Measurements from ENCODE around the gene TTC28.

The TTC28 gene

GRCh38 chr22:27993774-27994350 is 685.8 kb downstream of the TTC28 start:
- no peaks in the 10 kb centered on the region for H3K9me3 ChIP-seq (ENCODE audit: insufficient read depth, low read length)
- H3K4me3 ChIP-seq (ENCODE audit: insufficient read length, low read depth): no peak overlapping the region
- TF ChIP-seq SUZ12 (IDR thresholded peaks at IDR 0.05; ENCODE audit: extremely low read depth, insufficient read depth, insufficient read length): no peak
- no peak for TF ChIP-seq YY1 (IDR thresholded peaks at IDR 0.05; ENCODE audit: insufficient read depth, insufficient read length)
- no peak for TF ChIP-seq ZNF274 (IDR thresholded peaks at IDR 0.05; ENCODE audit: low read depth, low read length)
- no peak overlapping the region for H3K9ac ChIP-seq (ENCODE audit: insufficient read length, low read depth)
- peaks cover 7% of the 10 kb centered on the region for H3K36me3 ChIP-seq (ENCODE audit: insufficient read depth, insufficient read length, low read length)
- peaks cover 13% of the 10 kb centered on the region for H3K4me1 ChIP-seq (ENCODE audit: insufficient read depth, insufficient read length)
- DNase-seq (ENCODE audit: low read depth, low spot score): no peak
- no peaks in the 10 kb centered on the region for H3K27me3 ChIP-seq (ENCODE audit: insufficient read depth, insufficient read length)

GRCh38 chr22:27993201-27993635 is 686.4 kb downstream of the TTC28 start:
- H3K4me3 ChIP-seq (ENCODE audit: insufficient read length, low read depth): no peak overlapping the region
- H3K4me1 ChIP-seq (ENCODE audit: insufficient read depth, insufficient read length): peaks cover 13% of the 10 kb centered on the region
- H3K27me3 ChIP-seq (ENCODE audit: insufficient read depth, insufficient read length): no peaks in the 10 kb centered on the region
- H3K9me3 ChIP-seq (ENCODE audit: insufficient read depth, low read length): no peaks in the 10 kb centered on the region
- DNase-seq (ENCODE audit: low read depth, low spot score): no peak
- TF ChIP-seq ZNF274 (IDR thresholded peaks at IDR 0.05; ENCODE audit: low read depth, low read length) (no peak), SUZ12 (IDR thresholded peaks at IDR 0.05; ENCODE audit: extremely low read depth, insufficient read depth, insufficient read length) (no peak), YY1 (IDR thresholded peaks at IDR 0.05; ENCODE audit: insufficient read depth, insufficient read length) (no peak)
- H3K9ac ChIP-seq (ENCODE audit: insufficient read length, low read depth): peak overlapping the region; percentile 17
- H3K36me3 ChIP-seq (ENCODE audit: insufficient read depth, insufficient read length, low read length): peaks cover 4% of the 10 kb centered on the region

DNA sequence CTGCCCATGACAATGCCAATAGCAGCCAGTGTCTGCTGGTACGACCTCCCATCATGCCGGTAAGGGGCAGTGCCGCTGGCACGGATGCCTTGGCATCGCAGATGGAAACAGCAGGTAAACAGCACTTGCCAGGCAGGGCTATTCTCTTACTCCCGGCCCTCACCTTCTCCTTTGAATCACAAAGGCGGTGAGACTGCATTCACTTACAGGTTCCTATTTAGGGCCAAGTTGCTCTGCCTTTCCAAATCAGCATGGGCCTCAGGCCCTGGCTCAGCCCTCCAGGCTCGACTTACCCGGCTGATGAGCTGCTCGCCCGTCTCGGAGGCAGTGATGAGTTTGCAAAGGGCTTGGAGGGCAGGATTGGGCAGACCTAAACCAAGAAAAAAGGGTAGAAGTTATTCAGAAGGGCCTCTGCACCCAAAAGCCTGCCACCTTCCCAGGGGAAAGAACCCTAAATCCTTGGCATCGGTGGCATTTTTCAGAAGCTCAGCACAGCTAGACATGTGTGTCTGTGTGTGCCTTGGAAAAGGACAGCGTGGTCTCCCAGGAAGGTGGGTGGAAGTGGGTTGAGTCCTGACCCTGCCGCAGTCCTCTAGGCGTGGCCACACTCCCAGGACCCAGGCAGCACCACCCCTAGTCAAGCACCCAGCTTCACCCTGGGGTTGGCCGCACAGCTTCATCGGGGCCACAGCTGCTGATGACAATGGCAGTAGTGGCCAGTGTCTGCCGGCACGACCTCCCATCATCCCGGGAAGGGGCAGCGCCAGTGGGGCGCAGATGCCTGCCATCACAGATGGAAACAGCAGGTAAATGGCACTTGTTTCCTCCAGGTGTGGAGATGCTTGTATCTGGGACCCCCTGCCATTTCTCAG is 687.1 kb downstream of the TTC28 start:
- peaks cover 4% of the 10 kb centered on the region for H3K36me3 ChIP-seq (ENCODE audit: insufficient read depth, insufficient read length, low read length)
- DNase-seq (ENCODE audit: low read depth, low spot score): no peak

GRCh38 chr22:27991586-27992293 is 687.9 kb downstream of the TTC28 start:
- Histone ChIP-seq H3K4me1 (ENCODE audit: insufficient read depth, insufficient read length) (peaks cover 13% of the 10 kb centered on the region), H3K9ac (ENCODE audit: insufficient read length, low read depth) (no peak overlapping the region), H3K27me3 (ENCODE audit: insufficient read depth, insufficient read length) (no peaks in the 10 kb centered on the region), H3K36me3 (ENCODE audit: insufficient read depth, insufficient read length, low read length) (peaks cover 4% of the 10 kb centered on the region), H3K9me3 (ENCODE audit: insufficient read depth, low read length) (no peaks in the 10 kb centered on the region), H3K4me3 (ENCODE audit: insufficient read length, low read depth) (no peak overlapping the region)
- no peak for TF ChIP-seq ZNF274 (IDR thresholded peaks at IDR 0.05; ENCODE audit: low read depth, low read length)
- no peak for TF ChIP-seq YY1 (IDR thresholded peaks at IDR 0.05; ENCODE audit: insufficient read depth, insufficient read length)
- no peak for TF ChIP-seq SUZ12 (IDR thresholded peaks at IDR 0.05; ENCODE audit: extremely low read depth, insufficient read depth, insufficient read length)
- no peak for DNase-seq (ENCODE audit: low read depth, low spot score)

More for the DNA sequence above, 687.1 kb downstream of the TTC28 start:
- no peak for TF ChIP-seq YY1 (IDR thresholded peaks at IDR 0.05; ENCODE audit: insufficient read depth, insufficient read length)
- no peak for TF ChIP-seq ZNF274 (IDR thresholded peaks at IDR 0.05; ENCODE audit: low read depth, low read length)
- no peak for TF ChIP-seq SUZ12 (IDR thresholded peaks at IDR 0.05; ENCODE audit: extremely low read depth, insufficient read depth, insufficient read length)
- H3K4me3 ChIP-seq (ENCODE audit: insufficient read length, low read depth): no peak overlapping the region
- peaks cover 13% of the 10 kb centered on the region for H3K4me1 ChIP-seq (ENCODE audit: insufficient read depth, insufficient read length)
- H3K9me3 ChIP-seq (ENCODE audit: insufficient read depth, low read length): no peaks in the 10 kb centered on the region
- no peak overlapping the region for H3K9ac ChIP-seq (ENCODE audit: insufficient read length, low read depth)
- H3K27me3 ChIP-seq (ENCODE audit: insufficient read depth, insufficient read length): no peaks in the 10 kb centered on the region

- peaks cover 11% of the 10 kb centered on the region for H3K4me1 ChIP-seq (ENCODE audit: insufficient read depth, insufficient read length)
- peaks cover 4% of the 10 kb centered on the region for H3K36me3 ChIP-seq (ENCODE audit: insufficient read depth, insufficient read length, low read length)
- H3K27me3 ChIP-seq (ENCODE audit: insufficient read depth, insufficient read length): no peaks in the 10 kb centered on the region
- H3K4me3 ChIP-seq (ENCODE audit: insufficient read length, low read depth): no peak overlapping the region
- no peak for TF ChIP-seq YY1 (IDR thresholded peaks at IDR 0.05; ENCODE audit: insufficient read depth, insufficient read length)
- TF ChIP-seq SUZ12 (IDR thresholded peaks at IDR 0.05; ENCODE audit: extremely low read depth, insufficient read depth, insufficient read length): no peak
- TF ChIP-seq ZNF274 (IDR thresholded peaks at IDR 0.05; ENCODE audit: low read depth, low read length): no peak
- no peak overlapping the region for H3K9ac ChIP-seq (ENCODE audit: insufficient read length, low read depth)
- DNase-seq (ENCODE audit: low read depth, low spot score): peak; percentile 23
- H3K9me3 ChIP-seq (ENCODE audit: insufficient read depth, low read length): no peaks in the 10 kb centered on the region
These were observed 688.8 kb downstream of the TTC28 start for GRCh38 chr22:27990879-27991278.

DNA sequence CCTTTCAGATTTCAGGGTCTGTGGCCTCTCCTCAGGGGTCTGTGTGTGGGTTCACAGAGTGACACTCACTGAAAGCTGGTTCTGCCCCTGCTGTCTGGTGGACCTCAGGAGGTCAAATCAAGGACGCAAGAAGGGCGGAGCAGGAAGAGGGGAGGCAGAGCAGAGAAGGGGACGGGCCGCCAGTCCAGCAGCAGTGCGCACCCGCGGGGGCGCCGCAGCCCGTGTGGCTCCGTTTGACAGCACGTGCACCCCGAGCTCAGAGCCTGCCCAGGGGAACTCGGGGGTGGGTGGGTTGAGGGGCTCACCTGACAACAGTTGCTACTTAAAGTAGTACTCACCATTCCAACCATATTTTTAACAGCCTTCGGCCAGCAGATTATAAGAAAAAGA is 689.2 kb downstream of the TTC28 start:
- H3K9me3 ChIP-seq (ENCODE audit: insufficient read depth, low read length): no peaks in the 10 kb centered on the region
- no peaks in the 10 kb centered on the region for H3K27me3 ChIP-seq (ENCODE audit: insufficient read depth, insufficient read length)
- no peak overlapping the region for H3K9ac ChIP-seq (ENCODE audit: insufficient read length, low read depth)
- no peak for DNase-seq (ENCODE audit: low read depth, low spot score)
- TF ChIP-seq YY1 (IDR thresholded peaks at IDR 0.05; ENCODE audit: insufficient read depth, insufficient read length): no peak
- no peak for TF ChIP-seq ZNF274 (IDR thresholded peaks at IDR 0.05; ENCODE audit: low read depth, low read length)
- peaks cover 4% of the 10 kb centered on the region for H3K36me3 ChIP-seq (ENCODE audit: insufficient read depth, insufficient read length, low read length)
- peaks cover 11% of the 10 kb centered on the region for H3K4me1 ChIP-seq (ENCODE audit: insufficient read depth, insufficient read length)
- H3K4me3 ChIP-seq (ENCODE audit: insufficient read length, low read depth): no peak overlapping the region
